Endothelial cell of umbilical vein (primary cell): Measurements from ENCODE around the gene C22orf39. TPM values are rescaled to one million over a fixed set of nuclear protein-coding genes. Genes with fewer than 3 reads are reported as not detected.

Experiments
- BruUV-seq: library from RNA; stranded (reverse); fragments of 400-500 nt; replicated peaks from 2 replicates; lab custom pipeline; 2021; lab: Mats Ljungman, UMichigan
- CTCF ChIA-PET: fragments of 300-600, 350-600 bp; sonication (Branson Sonifier 250); formaldehyde crosslinking; loops from one replicate; lab custom pipeline; 2021; ENCODE audit warnings: antibody characterized with exemption, inconsistent platforms; lab: Charles Lee
- POLR2A ChIA-PET: fragments of 300-600, 350-600 bp; sonication (Branson Sonifier 250); formaldehyde crosslinking; loops from one replicate; lab custom pipeline; 2021; ENCODE audit warnings: antibody characterized with exemption, inconsistent platforms; lab: Charles Lee
- DNase-seq: peaks from one replicate; pipeline ENCODE4 v3.0.0-alpha.2; 2011; ENCODE audit warnings: low read depth, low spot score
- FAIRE-seq: peaks from 2 replicates; lab custom pipeline; 2011; peaks lifted over from hg19 to GRCh38; lab: Jason Lieb, UNC
- H2AFZ ChIP-seq: 2 replicates; pipeline ENCODE4 v1.6.0; 2012; ENCODE audit warnings: low read depth, low read length, control low read depth, inconsistent platforms
- H3K27ac ChIP-seq: 2 replicates; pipeline ENCODE4 v1.5.1; 2011; ENCODE audit warnings: low read depth, mild to moderate bottlenecking, control low read depth, low read length, moderate library complexity; ENCODE audit not compliant: insufficient read depth
- H3K27me3 ChIP-seq, 2 experiments: 2 replicates each; pipeline versions ENCODE4 v1.6.0 to v1.6.1; 2011; ENCODE audit warnings: low read length in 2 of 2, mixed read lengths in 1 of 2; ENCODE audit not compliant: control insufficient read depth in 2 of 2, insufficient read depth in 2 of 2
- H3K36me3 ChIP-seq, 2 experiments: 2 replicates in 1 of 2; 3 replicates in 1 of 2; pipeline ENCODE4 v1.5.1; 2011; ENCODE audit warnings: low read length in 2 of 2, mild to moderate bottlenecking in 1 of 2, moderate library complexity in 1 of 2; ENCODE audit not compliant: control insufficient read depth in 2 of 2, insufficient read depth in 2 of 2; ENCODE audit errors: extremely low read depth in 1 of 2
- H3K4me1 ChIP-seq: 3 replicates; pipeline ENCODE4 v1.5.1; 2011; ENCODE audit warnings: mild to moderate bottlenecking, low read length; ENCODE audit not compliant: control insufficient read depth, insufficient read depth; ENCODE audit errors: extremely low read depth
- H3K4me2 ChIP-seq: 2 replicates; pipeline ENCODE4 v1.6.1; 2011; ENCODE audit warnings: low read length, control low read depth, mixed read lengths; ENCODE audit not compliant: insufficient read depth
- H3K4me3 ChIP-seq, 3 experiments: fragments of 200-600 bp in 1 of 3; sonication (generic), shearing (Covaris generic) in 1 of 3; replicated peaks in 1 of 3; 2 replicates each; pipeline ENCODE4 v1.5.1; 2011 to 2016; ENCODE audit warnings: control low read depth in 3 of 3, low read length in 3 of 3, mild to moderate bottlenecking in 2 of 3, inconsistent platforms in 1 of 3, low read depth in 1 of 3, moderate library complexity in 1 of 3; ENCODE audit not compliant: insufficient read depth in 1 of 3
- H3K79me2 ChIP-seq: 2 replicates; pipeline ENCODE4 v1.6.0; 2012; ENCODE audit warnings: low read length, inconsistent platforms; ENCODE audit not compliant: control insufficient read depth, insufficient read depth
- H3K9ac ChIP-seq: replicated peaks from 2 replicates; pipeline ENCODE3; 2011; ENCODE audit warnings: low read length, control low read depth; ENCODE audit not compliant: insufficient read depth; ENCODE audit errors: extremely low read depth
- H3K9me1 ChIP-seq: replicated peaks from 3 replicates; pipeline ENCODE4 v1.6.0; 2011; ENCODE audit warnings: mild to moderate bottlenecking, low read length; ENCODE audit not compliant: control insufficient read depth, insufficient read depth; ENCODE audit errors: extremely low read depth
- H3K9me3 ChIP-seq: replicated peaks from 2 replicates; pipeline ENCODE4 v1.5.1; 2012; ENCODE audit warnings: low read length, inconsistent platforms; ENCODE audit not compliant: control insufficient read depth, insufficient read depth
- H4K20me1 ChIP-seq: replicated peaks from 2 replicates; pipeline ENCODE3; 2011; ENCODE audit warnings: mild to moderate bottlenecking, low read length; ENCODE audit not compliant: control insufficient read depth, insufficient read depth; ENCODE audit errors: extremely low read depth
- CTCF ChIP-seq, 2 donors: IDR thresholded peaks; 1 replicate in 1 of 2; 2 replicates in 1 of 2; pipeline ENCODE4 v1.5.1; 2011; ENCODE audit warnings: low read length in 2 of 2, mild to moderate bottlenecking in 2 of 2, moderate library complexity in 2 of 2, control low read depth in 1 of 2, inconsistent platforms in 1 of 2, low read depth in 1 of 2; ENCODE audit not compliant: insufficient read depth in 1 of 2; ENCODE audit errors: extremely low read depth in 1 of 2
- EZH2 ChIP-seq: IDR thresholded peaks from 2 replicates; pipeline ENCODE4 v1.6.1; 2012; ENCODE audit warnings: borderline replicate concordance, low read depth, mild to moderate bottlenecking, moderate library complexity, low read length, inconsistent platforms; ENCODE audit not compliant: severe bottlenecking
- FOS ChIP-seq: IDR thresholded peaks from 2 replicates; pipeline ENCODE4 v1.6.1; 2011; ENCODE audit warnings: mild to moderate bottlenecking, low read length, moderate library complexity, borderline replicate concordance; ENCODE audit not compliant: insufficient read depth
- GATA2 ChIP-seq: IDR thresholded peaks from 2 replicates; pipeline ENCODE4 v1.7.0; 2011; ENCODE audit warnings: low read depth, mild to moderate bottlenecking, moderate library complexity, mixed read lengths, low read length; ENCODE audit not compliant: insufficient read length, insufficient read depth
- JUN ChIP-seq: IDR thresholded peaks from 2 replicates; pipeline ENCODE4 v1.6.1; 2011; ENCODE audit warnings: borderline replicate concordance, low read depth; ENCODE audit not compliant: insufficient read length, insufficient read depth
- MYC ChIP-seq: IDR thresholded peaks from one replicate; pipeline ENCODE4 v1.6.1; 2011; ENCODE audit warnings: mild to moderate bottlenecking, low read depth, low read length
- POLR2A ChIP-seq: IDR thresholded peaks from 2 replicates; pipeline ENCODE4 v1.6.1; 2012; ENCODE audit warnings: low read depth, mild to moderate bottlenecking, control low read depth, low read length
- POLR2AphosphoS5 ChIP-seq: IDR thresholded peaks from 2 replicates; pipeline ENCODE4 v1.6.1; 2012; ENCODE audit warnings: low read depth, mild to moderate bottlenecking, control low read depth, low read length, moderate library complexity; ENCODE audit not compliant: insufficient read depth
- dilution Hi-C: fragments of 300-500 bp; cut with MboI; formaldehyde crosslinking; loops from one replicate; pipeline ENCODE4 v1.15.0; 2019; ENCODE audit warnings: low sequenced_read_pairs; ENCODE audit not compliant: extremely low pct_ligation_motif_present
- intact Hi-C: fragments of 100-400 bp; cut with micrococcal nuclease; formaldehyde crosslinking; loops from one replicate; pipeline ENCODE4 v1.10.0; 2022
- polyA plus RNA-seq, 4 experiments: library from polyadenylated mRNA; depleted of rRNA in 3 of 4; stranded (reverse) in 3 of 4; unstranded in 1 of 4; fragments of >200 nt; gene quantifications; 2 replicates each; pipeline versions ENCODE4 v1.2.1 to v1.2.3, GENCODE V29; 2011 to 2012; ENCODE audit warnings: missing spikeins in 1 of 4
- total RNA-seq: library from RNA; stranded (reverse); gene quantifications from 2 replicates; pipeline ENCODE4 v1.2.3, GENCODE V29; 2021
- TF ChIP-seq, protein P1 (sequence below): IDR thresholded peaks from 2 replicates; pipeline ENCODE4 v1.6.1; 2011; ENCODE audit not compliant: insufficient read depth, insufficient read length

C22orf39 gene
- total and polyA plus RNA-seq, 2 donors (not counting 3 experiments of a cell fraction or from before 2014, with no cell fraction given), result 26.1 to 28.0 TPM

DNA sequence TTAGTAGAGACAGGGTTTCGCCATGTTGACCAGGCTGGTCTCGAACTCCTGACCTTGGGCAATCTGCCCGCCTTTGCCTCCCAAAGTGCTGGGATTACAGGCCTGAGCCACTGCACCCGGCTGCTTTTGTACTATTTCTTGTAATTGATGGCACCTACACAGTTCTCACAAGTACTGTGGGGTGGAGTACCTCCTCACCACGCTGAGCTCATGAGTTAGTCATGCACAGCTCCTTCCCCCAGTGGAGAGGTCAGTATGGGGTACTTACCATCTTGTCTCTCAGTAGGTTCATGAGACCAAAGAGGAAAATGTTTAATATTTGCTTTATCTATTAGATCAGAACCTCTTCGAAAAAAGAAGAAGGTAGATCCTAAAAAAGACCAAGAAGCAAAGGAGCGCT lies 13.1 kb downstream of the C22orf39 start:
- dilution Hi-C loops (no loop called here), intact Hi-C loops (no loop called here)
- Histone ChIP-seq H3K79me2 (peaks cover 25% of the 10 kb centered on the region), H3K9me3 (no peaks in the 10 kb centered on the region), H3K4me3 (no peak overlapping the region), H3K27ac (no peak overlapping the region), H3K4me1 (peaks cover 17% of the 10 kb centered on the region), H4K20me1 (no peaks in the 10 kb centered on the region), H2AFZ (no peak overlapping the region), H3K4me2 (no peak overlapping the region), H3K9me1 (no peaks in the 10 kb centered on the region), H3K9ac (no peak overlapping the region), H3K27me3 (no peaks in the 10 kb centered on the region), H3K36me3 (peaks cover 5% of the 10 kb centered on the region in 2 experiments)
- ChIA-PET CTCF (interaction anchor here (1.4 kb wide), 1 partner anchor 255 kb away, joined by 3 read pairs; no protein-coding TSS in a partner anchor), POLR2A (no interaction called here)
- no peak for DNase-seq
- FAIRE-seq, result no peak
- BruUV-seq, result no TSS peak
- TF ChIP-seq FOS, result no peak
- no peak for TF ChIP-seq MYC
- no peak for TF ChIP-seq GATA2
- no peak for TF ChIP-seq CTCF (IDR thresholded peaks at IDR 0.05; ENCODE audit: extremely low read depth in 1 of 2, insufficient read depth in 1 of 2, low read depth in 1 of 2, low read length in 2 of 2)
- no peak for TF ChIP-seq EZH2
- TF ChIP-seq JUN, result no peak
- no peak for TF ChIP-seq POLR2AphosphoS5
- TF ChIP-seq, protein P1, sequence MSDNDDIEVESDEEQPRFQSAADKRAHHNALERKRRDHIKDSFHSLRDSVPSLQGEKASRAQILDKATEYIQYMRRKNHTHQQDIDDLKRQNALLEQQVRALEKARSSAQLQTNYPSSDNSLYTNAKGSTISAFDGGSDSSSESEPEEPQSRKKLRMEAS, result no peak
- TF ChIP-seq POLR2A, result no peak
